Lung (tissue), 12 donors: Measurements from ENCODE around the gene EIF4E1B. TPM values are rescaled to one million over a fixed set of nuclear protein-coding genes. Genes with fewer than 3 reads are reported as not detected.

Source experiments
- ATAC-seq: fragments of 200-7000 bp; cut with Tn5 transposase; one replicate; pipeline ENCODE4 v1.9.1; 2020; ENCODE audit warnings: moderate number of reproducible peaks; ENCODE audit not compliant: insufficient read depth, low FRiP score
- DNase-seq, 3 donors: peaks; one replicate each; pipeline ENCODE4 v3.0.0-alpha.2; 2013 to 2017
- H3K27ac ChIP-seq, 2 donors: one replicate each; pipeline ENCODE4 v1.5.1; 2013; ENCODE audit warnings: mild to moderate bottlenecking in 2 of 2, moderate library complexity in 2 of 2, control low read depth in 1 of 2, inconsistent platforms in 1 of 2, low read depth in 1 of 2, low read length in 1 of 2
- H3K27me3 ChIP-seq, 3 donors: one replicate each; pipeline ENCODE4 v1.5.1; 2013; ENCODE audit warnings: low read length in 2 of 3; ENCODE audit not compliant: control insufficient read depth in 3 of 3, insufficient read depth in 3 of 3
- H3K36me3 ChIP-seq, 4 donors: one replicate each; pipeline ENCODE4 v1.5.1; 2013; ENCODE audit warnings: low read length in 4 of 4, mild to moderate bottlenecking in 1 of 4, moderate library complexity in 1 of 4; ENCODE audit not compliant: control insufficient read depth in 4 of 4, insufficient read depth in 4 of 4
- H3K4me1 ChIP-seq, 5 donors: one replicate each; pipeline ENCODE4 v1.5.1; 2013; ENCODE audit warnings: low read length in 5 of 5, mild to moderate bottlenecking in 2 of 5, moderate library complexity in 1 of 5; ENCODE audit not compliant: control insufficient read depth in 5 of 5, insufficient read depth in 5 of 5
- H3K4me3 ChIP-seq: one replicate; pipeline ENCODE4 v1.5.1; 2013; ENCODE audit warnings: mild to moderate bottlenecking, control low read depth, moderate library complexity
- H3K9ac ChIP-seq, 2 donors: one replicate each; pipeline ENCODE4 v1.5.1; 2013; ENCODE audit warnings: low read length in 2 of 2, control low read depth in 1 of 2; ENCODE audit not compliant: insufficient read depth in 1 of 2
- H3K9me3 ChIP-seq, 4 donors: one replicate each; pipeline ENCODE4 v1.5.1; 2013; ENCODE audit warnings: low read length in 3 of 4, mild to moderate bottlenecking in 1 of 4, moderate library complexity in 1 of 4; ENCODE audit not compliant: control insufficient read depth in 4 of 4, insufficient read depth in 3 of 4
- WGBS, 2 donors: extraction: QIAGEN DNeasy Blood & Tissue Kit; methylation state at CpG; one replicate each; pipeline ENCODE4 v1.1.7; 2013; 5-methylcytosine and 5-hydroxymethylcytosine counted together
- polyA plus RNA-seq, 2 donors: library from polyadenylated mRNA; stranded (reverse); fragments of 200-250 nt; gene quantifications; one replicate each; pipeline ENCODE4 v1.2.1, GENCODE V29; 2013
- total RNA-seq, 2 donors: library from RNA; depleted of rRNA in 1 of 2; stranded (reverse); fragments of >200 nt in 1 of 2; gene quantifications; one replicate each; pipeline ENCODE4 v1.2.1, GENCODE V29; 2014 to 2021
- TF ChIP-seq, protein P1 (sequence below): IDR thresholded peaks from 2 replicates; pipeline ENCODE4 v1.5.1; 2012; ENCODE audit warnings: mild to moderate bottlenecking; ENCODE audit errors: control extremely low read depth, extremely low read depth
- donor health status: control.
- donor health status: control.
- donor health status: Bipolar disorder and iron deficiency.
- donor health status: healthy.
- donor health status: DM: yes; HTN: yes; CAD: no.

EIF4E1B gene
- total and polyA plus RNA-seq, 4 donors: not detected

DNA sequence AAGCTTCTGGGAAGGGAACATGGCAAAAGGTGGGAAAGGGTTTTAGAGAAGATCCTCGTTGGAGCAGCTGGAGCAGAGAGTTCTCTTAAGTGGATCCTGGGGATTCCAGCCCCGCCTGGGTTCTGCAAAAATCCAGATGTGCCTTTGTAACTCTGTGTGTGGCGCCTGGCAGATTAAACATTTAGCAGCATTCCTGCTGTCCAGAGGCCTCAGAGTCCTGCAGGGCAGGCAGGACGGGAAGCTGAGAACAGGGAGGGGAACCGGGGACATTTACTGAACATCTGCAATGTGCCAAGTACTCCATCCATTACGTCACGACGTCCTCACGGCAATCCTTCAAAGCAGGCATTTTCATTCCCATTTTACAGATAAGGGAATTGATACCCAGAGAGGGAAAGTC is 6.0 kb downstream of the EIF4E1B start:
- TF ChIP-seq, protein P1, sequence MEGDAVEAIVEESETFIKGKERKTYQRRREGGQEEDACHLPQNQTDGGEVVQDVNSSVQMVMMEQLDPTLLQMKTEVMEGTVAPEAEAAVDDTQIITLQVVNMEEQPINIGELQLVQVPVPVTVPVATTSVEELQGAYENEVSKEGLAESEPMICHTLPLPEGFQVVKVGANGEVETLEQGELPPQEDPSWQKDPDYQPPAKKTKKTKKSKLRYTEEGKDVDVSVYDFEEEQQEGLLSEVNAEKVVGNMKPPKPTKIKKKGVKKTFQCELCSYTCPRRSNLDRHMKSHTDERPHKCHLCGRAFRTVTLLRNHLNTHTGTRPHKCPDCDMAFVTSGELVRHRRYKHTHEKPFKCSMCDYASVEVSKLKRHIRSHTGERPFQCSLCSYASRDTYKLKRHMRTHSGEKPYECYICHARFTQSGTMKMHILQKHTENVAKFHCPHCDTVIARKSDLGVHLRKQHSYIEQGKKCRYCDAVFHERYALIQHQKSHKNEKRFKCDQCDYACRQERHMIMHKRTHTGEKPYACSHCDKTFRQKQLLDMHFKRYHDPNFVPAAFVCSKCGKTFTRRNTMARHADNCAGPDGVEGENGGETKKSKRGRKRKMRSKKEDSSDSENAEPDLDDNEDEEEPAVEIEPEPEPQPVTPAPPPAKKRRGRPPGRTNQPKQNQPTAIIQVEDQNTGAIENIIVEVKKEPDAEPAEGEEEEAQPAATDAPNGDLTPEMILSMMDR: no peak
- WGBS, 2 donors: 36 to 57% methylated on average over 9 of the region's 9 CpGs

DNA sequence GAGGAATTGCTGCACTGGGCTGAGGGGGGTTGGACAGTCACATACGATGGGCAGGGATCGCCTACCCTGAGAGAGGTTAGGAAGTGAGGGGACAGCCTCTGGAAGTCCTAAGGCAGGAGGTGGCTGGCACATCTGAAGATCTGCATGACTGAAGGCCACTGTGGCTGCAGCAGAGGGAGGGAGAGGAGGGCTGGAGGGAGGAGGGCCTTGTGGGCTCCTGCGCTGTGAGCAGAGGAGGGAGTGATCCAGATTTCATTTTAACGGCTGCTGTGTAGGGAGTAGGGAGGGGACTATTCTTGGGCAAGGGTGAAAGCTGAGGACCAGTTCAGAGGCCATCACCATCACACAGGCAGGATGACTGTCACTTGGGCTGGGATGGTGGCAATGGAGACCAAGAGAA is 7.1 kb downstream of the EIF4E1B start:
- H3K9me3 ChIP-seq: peaks cover 0 to 4% (median 0%) of the 10 kb centered on the region in 4 donors
- no peaks in the 10 kb centered on the region for H3K4me1 ChIP-seq
- DNase-seq: no peak
- H3K36me3 ChIP-seq: no peaks in the 10 kb centered on the region
- H3K4me3 ChIP-seq: no peak overlapping the region
- no peak overlapping the region for H3K27ac ChIP-seq
- 56 to 58% methylated on average over 4 of the region's 4 CpGs for WGBS, 2 donors
- TF ChIP-seq, protein P1: no peak
- H3K9ac ChIP-seq: no peak overlapping the region
- ATAC-seq: no peak
- H3K27me3 ChIP-seq: peaks cover 0 to 20% (median 17%) of the 10 kb centered on the region in 3 donors

More for the DNA sequence above, 6.0 kb downstream of the EIF4E1B start:
- H3K27ac ChIP-seq: no peak overlapping the region
- H3K9ac ChIP-seq: no peak overlapping the region
- ATAC-seq (no peak), DNase-seq (no peak)
- no peak overlapping the region for H3K4me3 ChIP-seq
- peaks cover 0 to 4% (median 0%) of the 10 kb centered on the region in 4 donors for H3K9me3 ChIP-seq
- H3K36me3 ChIP-seq: no peaks in the 10 kb centered on the region
- H3K4me1 ChIP-seq: no peaks in the 10 kb centered on the region
- peaks cover 0 to 27% (median 26%) of the 10 kb centered on the region in 3 donors for H3K27me3 ChIP-seq

DNA sequence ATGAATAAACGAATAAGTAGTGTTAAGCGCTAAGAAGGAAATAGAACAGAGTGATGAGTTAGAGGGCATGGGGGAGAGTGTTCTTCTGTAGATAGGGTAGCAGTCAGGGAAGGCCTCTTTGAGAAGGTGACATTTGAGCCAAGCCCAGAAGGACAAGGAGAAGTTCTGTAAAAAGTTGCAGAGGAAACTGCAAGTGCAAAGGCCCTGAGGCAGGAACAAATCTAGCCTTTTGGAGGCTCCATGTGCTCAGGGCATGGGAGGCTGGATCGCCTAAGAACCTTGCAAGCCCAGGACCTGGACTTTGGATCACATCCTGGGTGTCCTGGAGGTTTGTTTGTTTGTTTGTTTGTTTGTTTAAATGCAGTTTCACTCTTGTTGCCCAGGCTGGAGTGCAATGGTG is 8.0 kb downstream of the EIF4E1B start:
- TF ChIP-seq, protein P1: no peak
- Histone ChIP-seq H3K27me3 (peaks cover 0 to 12% (median 10%) of the 10 kb centered on the region in 3 donors), H3K9me3 (peaks cover 0 to 4% (median 0%) of the 10 kb centered on the region in 4 donors), H3K4me1 (no peaks in the 10 kb centered on the region), H3K27ac (no peak overlapping the region), H3K36me3 (no peaks in the 10 kb centered on the region), H3K9ac (no peak overlapping the region), H3K4me3 (no peak overlapping the region)
- 94% methylated on average over 3 of the region's 3 CpGs for WGBS, 2 donors
- DNase-seq: no peak
- ATAC-seq: no peak

DNA sequence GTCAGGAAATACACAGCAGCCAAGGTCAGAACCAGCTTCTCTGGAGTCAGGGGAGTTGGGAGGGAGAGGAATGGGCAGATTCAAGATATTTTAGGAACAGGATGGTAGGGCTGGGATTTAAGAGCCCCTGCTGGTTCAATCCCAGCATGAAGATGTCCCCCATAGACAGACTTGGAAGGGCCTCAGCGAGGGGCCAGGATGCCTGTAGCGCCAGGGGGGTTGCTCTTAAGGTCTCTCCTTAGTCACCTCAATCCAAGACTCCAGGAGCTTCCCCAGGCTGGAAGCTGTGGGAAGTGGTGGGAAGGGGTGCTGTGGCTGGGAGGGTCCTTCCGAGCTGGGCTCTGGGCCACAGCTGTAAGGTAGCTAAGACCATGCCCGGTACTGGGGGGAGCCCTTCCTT is 8.7 kb downstream of the EIF4E1B start:
- WGBS, 2 donors: 45 to 59% methylated on average over 3 to 4 of the region's 4 CpGs
- Histone ChIP-seq H3K36me3 (no peaks in the 10 kb centered on the region), H3K4me3 (no peak overlapping the region), H3K9me3 (peaks cover 0 to 4% (median 0%) of the 10 kb centered on the region in 4 donors), H3K27me3 (peaks cover 0 to 9% (median 5%) of the 10 kb centered on the region in 3 donors), H3K4me1 (no peaks in the 10 kb centered on the region), H3K27ac (no peak overlapping the region), H3K9ac (no peak overlapping the region)
- TF ChIP-seq, protein P1: no peak
- ATAC-seq: no peak
- no peak for DNase-seq
